Cortex of kidney (tissue), 1 donor: ENCODE data around the gene PPCS.
"Not testable (repeated sequence)": the region's sequence is repeated elsewhere in the genome, so short reads cannot be mapped to it uniquely, and the experiment has no call there.

ENCODE experiments used
- DNase-seq: peaks from one replicate; lab custom pipeline; 2025; lab: John Stamatoyannopoulos, UW

Gene PPCS

GRCh38 chr1:42453386-42453785 lies 3.0 kb upstream of the PPCS start:
- DNase-seq, result no peak

- DNase-seq, result no peak
These were observed 1.9 kb upstream of the PPCS start for GRCh38 chr1:42454403-42454802.

- DNase-seq, result no peak
These were observed 379 bp downstream of the PPCS start for GRCh38 chr1:42456754-42457089.

GRCh38 chr1:42461196-42461595 lies 4.9 kb downstream of the PPCS start:
- no peak for DNase-seq

- peak; percentile 18 for DNase-seq
These were observed 6.8 kb downstream of the PPCS start, which contains the start of gene CCDC30 for GRCh38 chr1:42462828-42463763. CCDC30 (plus strand) TSS chr1:42463286; CDS start chr1:42480552, 17,266 bp downstream.

DNA sequence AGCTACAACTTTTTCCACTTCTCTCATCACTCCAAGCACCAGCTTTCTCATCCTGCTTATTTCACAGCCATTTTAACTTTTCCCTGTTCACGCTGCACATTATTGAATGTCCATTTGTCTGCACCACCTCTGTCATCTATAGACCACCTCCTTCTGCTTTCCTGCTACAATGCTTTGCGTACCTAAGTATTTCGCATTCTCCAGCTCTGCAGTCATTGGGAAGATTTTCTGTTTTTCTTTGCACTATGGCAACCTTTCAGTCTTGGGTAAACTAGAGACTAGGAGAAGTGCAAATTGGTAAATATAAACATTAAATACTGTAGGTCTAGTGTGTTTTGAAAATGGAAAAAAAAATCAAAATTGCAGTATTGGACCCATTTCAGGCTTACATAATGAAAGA lies 7.6 kb downstream of the PPCS start:
- DNase-seq, result no peak

DNA sequence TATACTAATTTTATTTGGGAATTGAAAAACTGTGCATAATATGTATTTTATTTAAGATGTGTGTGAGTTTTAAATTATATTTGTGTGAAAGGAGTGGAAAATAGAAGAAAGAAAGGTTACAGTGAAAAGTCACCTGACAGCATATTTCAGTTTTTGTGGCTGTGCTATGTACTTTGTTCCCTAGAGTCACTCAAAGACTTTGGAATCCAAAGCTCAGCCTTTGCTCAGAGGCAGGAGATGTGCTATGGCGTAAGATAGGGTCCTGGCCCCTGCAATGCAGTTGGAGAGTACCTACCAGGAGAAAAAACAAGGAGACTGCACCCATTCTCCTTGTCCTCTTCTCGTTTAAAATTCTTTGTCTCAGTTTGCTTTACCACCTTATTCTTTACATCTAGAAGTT lies 9.7 kb downstream of the PPCS start:
- no peak for DNase-seq

DNA sequence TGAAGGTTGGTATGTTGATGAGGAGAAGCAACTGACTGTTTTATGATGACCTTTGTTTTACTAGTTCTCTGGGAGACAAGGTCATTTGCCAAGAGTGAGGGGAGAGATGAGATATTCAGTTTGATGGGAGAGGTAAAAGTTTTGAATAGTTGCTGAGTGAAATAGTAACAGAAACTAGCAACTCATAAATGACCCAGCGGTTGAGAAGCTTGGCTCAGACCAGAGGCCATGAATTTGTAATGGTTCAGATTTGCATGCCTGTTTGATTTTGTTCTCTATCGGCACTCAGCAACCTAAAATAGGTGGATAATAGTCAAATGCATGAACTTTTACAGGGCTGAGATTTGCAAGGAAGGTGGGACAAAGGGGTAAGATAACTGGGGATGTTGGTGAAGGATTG lies 13.4 kb downstream of the PPCS start:
- no peak for DNase-seq

GRCh38 chr1:42476605-42477004 lies 20.3 kb downstream of the PPCS start:
- no peak for DNase-seq

- DNase-seq, result not testable (repeated sequence)
These were observed 21.0 kb downstream of the PPCS start for GRCh38 chr1:42477354-42477753.

GRCh38 chr1:42477775-42478174 lies 21.4 kb downstream of the PPCS start:
- DNase-seq, result no peak

DNA sequence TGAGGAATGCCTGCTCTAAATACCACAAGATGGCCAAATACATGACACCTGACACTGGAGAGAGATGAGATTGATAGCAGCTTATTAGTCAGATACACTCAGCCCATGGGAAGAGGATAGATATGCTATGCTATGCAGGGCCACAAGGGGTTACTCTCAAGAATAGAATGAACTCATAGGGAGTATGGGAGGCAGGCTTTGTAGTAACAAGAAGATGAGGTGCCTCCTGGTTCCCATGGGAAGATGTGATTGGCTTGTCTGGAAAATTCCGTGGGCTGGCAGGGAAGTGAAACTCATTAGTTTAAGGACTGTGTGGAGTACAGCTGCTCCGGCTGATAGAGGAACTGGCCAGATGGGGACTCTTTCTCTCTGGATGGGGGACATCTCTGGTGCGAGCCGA lies 23.3 kb downstream of the PPCS start:
- DNase-seq, result no peak

DNA sequence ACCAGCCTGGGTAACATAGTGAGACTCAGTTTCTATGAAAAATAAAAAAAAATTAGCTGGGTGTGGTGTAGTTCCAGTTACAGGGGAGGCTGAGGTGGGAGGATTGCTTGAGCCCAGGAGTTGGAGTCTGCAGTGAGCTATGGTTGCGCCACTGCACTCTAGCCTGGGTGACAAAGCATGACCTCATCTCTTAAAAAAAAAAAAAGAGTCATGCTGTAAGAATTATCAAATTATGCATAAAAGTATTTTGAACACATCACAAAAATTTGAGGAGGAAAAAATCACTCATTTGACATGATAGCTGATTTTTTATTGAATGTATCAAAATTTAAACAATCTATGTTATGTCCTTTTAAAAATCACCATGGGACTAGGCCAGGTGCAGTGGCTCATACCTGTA lies 24.6 kb downstream of the PPCS start:
- DNase-seq, result no peak

DNA sequence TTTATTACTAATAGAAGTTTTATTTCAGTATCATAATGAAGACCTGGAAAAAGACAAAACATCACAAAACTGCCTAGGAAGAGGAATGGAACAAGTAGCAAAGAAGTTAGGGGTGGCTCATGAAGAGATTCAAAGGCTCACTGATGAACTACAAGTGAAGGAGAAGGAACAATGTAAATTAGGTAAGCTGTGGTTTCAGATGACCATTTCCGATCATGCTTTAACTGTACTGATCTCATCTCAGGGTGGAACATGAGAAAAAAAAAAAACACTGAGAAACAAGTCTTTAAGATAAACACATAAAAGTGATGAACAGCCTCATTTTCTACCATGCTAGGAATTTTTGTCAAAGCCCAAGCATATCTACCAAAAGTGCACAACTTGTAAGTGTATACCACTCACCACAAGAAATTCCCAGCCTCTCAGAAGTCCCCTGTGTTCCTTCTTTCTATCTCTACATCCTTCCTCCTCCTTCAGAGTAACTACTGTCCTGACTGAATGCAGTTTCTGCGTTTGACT lies 26.4 kb downstream of the PPCS start:
- no peak for DNase-seq

DNA sequence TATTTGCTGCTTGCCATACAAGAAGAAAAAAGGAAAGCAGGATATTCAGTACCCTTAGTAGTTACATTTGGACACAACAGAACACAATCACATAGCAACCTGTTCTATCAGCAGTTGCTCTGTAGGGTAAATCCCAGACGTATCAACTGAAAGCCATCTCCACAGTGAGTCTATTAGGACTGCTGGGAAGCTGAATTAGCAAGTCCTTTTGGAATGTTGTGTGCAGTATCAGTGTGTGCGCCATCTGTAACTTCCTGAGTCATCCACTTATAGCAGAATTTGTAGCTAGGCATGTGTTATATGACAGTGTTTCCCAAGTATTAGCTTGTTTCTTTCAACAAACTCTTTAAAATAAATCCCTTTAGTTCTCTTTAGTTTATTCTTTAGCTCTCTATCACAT lies 28.0 kb downstream of the PPCS start:
- no peak for DNase-seq

GRCh38 chr1:42490237-42490636 lies 33.9 kb downstream of the PPCS start:
- no peak for DNase-seq

GRCh38 chr1:42502031-42502430 lies 45.7 kb downstream of the PPCS start:
- DNase-seq, result not testable (repeated sequence)

- DNase-seq, result no peak
These were observed 48.3 kb downstream of the PPCS start for GRCh38 chr1:42504535-42505128.

DNA sequence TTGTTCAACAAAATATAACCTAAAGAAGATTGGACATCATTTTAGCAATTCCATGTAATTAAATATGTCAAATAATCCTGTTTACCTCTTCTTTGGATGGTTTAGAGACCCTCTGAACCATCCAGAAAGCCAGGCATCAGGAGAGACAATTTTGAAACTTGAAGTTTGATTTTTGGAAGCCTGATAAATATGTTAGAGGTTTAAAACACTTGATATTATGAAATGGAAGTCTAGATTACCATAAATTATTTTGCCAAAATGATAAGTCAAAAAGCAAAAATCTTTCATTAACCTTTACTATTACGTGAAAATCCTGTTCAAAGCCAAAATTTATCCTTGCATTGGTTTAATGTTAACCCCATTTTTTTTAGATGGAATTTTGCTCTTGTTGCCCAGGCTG lies 50.2 kb downstream of the PPCS start:
- DNase-seq, result no peak
